ENCODE data around the gene SND1.
"Not testable (repeated sequence)": the region's sequence is repeated elsewhere in the genome, so short reads cannot be mapped to it uniquely, and the experiment has no call there.

SND1 gene

GRCh38 chr7:128091106-128091505 is 439.1 kb downstream of the SND1 start:
- no peak for DNase-seq

GRCh38 chr7:128092221-128092620 is 440.2 kb downstream of the SND1 start:
- no peak for DNase-seq

- no peak for DNase-seq
Measured at GRCh38 chr7:128093614-128094570, 441.9 kb downstream of the SND1 start.

- DNase-seq: no peak
Measured at GRCh38 chr7:128094686-128095085, 442.7 kb downstream of the SND1 start.

- no peak for DNase-seq
Measured at GRCh38 chr7:128097211-128097731, 445.3 kb downstream of the SND1 start.

GRCh38 chr7:128098629-128099028 is 446.6 kb downstream of the SND1 start:
- no peak for DNase-seq

- no peak for DNase-seq
Measured at GRCh38 chr7:128099204-128099671, 447.2 kb downstream of the SND1 start.

- no peak for DNase-seq
Measured at GRCh38 chr7:128100225-128100948, 448.4 kb downstream of the SND1 start.

GRCh38 chr7:128100949-128101713 is 449.1 kb downstream of the SND1 start:
- DNase-seq: no peak

- no peak for DNase-seq
Measured at GRCh38 chr7:128102490-128103291, 450.7 kb downstream of the SND1 start.

GRCh38 chr7:128103498-128104107 is 451.6 kb downstream of the SND1 start:
- peak; percentile 15 for DNase-seq

GRCh38 chr7:128104108-128104742 is 452.2 kb downstream of the SND1 start:
- DNase-seq: no peak

GRCh38 chr7:128105228-128106022 is 453.4 kb downstream of the SND1 start:
- no peak for DNase-seq

GRCh38 chr7:128106821-128107220 is 454.8 kb downstream of the SND1 start:
- no peak for DNase-seq

- DNase-seq: not testable (repeated sequence)
Measured at GRCh38 chr7:128107516-128107915, 455.5 kb downstream of the SND1 start.

GRCh38 chr7:128108129-128108528 is 456.1 kb downstream of the SND1 start:
- DNase-seq: no peak

- no peak for DNase-seq
Measured at GRCh38 chr7:128108641-128109423, 456.8 kb downstream of the SND1 start.

GRCh38 chr7:128109424-128109969 is 457.5 kb downstream of the SND1 start:
- DNase-seq: not testable (repeated sequence)

Measured in NCI-H2029 treated with DMSO at 0.1 percent for 48 hours (cell line).